A673 (cell line): ENCODE results near the gene LRRC25.

Source experiments
- EZH2 ChIP-seq: fragments of 200-600 bp; sonication (generic); IDR thresholded peaks from 2 replicates; pipeline ENCODE4 v1.6.1; 2017; ENCODE audit warnings: borderline replicate concordance, low read depth, mild to moderate bottlenecking, mixed read lengths, antibody characterized with exemption, low read length; ENCODE audit not compliant: poor library complexity, severe bottlenecking
- TF ChIP-seq, protein P1 (sequence below): fragments of 300-800, 200-600 bp; sonication (generic); conservative IDR thresholded peaks from 2 replicates; pipeline ENCODE4 v1.5.1; 2017; ENCODE audit warnings: low read depth, mild to moderate bottlenecking, antibody characterized with exemption, low read length, moderate library complexity, mixed read lengths

DNA sequence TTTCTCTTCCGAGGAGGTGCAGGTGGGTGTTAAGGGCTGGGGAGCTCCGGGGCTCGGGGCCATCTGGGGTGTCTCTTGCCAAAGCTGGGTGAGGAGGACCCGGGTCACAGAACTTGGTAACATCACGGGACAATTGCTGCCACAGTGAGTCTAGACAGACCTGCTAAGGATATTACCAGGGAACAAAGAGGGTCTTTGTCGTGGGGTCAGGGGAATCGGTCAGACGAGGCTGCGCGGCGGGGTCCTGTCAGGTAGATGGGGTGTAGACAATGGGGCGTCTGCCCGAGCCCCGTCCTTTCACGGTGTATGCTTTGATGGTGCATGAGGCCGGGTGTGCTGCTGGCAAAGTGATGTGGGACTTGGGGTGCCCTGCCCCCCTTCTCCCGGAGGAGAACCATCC, 49.3 kb downstream of the LRRC25 start:
- TF ChIP-seq, protein P1, sequence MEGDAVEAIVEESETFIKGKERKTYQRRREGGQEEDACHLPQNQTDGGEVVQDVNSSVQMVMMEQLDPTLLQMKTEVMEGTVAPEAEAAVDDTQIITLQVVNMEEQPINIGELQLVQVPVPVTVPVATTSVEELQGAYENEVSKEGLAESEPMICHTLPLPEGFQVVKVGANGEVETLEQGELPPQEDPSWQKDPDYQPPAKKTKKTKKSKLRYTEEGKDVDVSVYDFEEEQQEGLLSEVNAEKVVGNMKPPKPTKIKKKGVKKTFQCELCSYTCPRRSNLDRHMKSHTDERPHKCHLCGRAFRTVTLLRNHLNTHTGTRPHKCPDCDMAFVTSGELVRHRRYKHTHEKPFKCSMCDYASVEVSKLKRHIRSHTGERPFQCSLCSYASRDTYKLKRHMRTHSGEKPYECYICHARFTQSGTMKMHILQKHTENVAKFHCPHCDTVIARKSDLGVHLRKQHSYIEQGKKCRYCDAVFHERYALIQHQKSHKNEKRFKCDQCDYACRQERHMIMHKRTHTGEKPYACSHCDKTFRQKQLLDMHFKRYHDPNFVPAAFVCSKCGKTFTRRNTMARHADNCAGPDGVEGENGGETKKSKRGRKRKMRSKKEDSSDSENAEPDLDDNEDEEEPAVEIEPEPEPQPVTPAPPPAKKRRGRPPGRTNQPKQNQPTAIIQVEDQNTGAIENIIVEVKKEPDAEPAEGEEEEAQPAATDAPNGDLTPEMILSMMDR: no peak
- TF ChIP-seq EZH2: no peak
